OCI-LY1 (cell line): ENCODE measurements around the gene CD86.

ENCODE experiments used
- CTCF ChIP-seq: fragments of 200-600 bp; sonication (generic), shearing (Covaris generic); IDR thresholded peaks from 2 replicates; pipeline ENCODE4 v1.5.1; 2017; ENCODE audit warnings: mild to moderate bottlenecking, antibody characterized with exemption, low read length, moderate library complexity, mixed read lengths
- EZH2 ChIP-seq: fragments of 200-600 bp; sonication (generic), shearing (Covaris generic); IDR thresholded peaks from 2 replicates; pipeline ENCODE4 v1.8.0; 2017; ENCODE audit warnings: borderline replicate concordance, mixed run types, mild to moderate bottlenecking, antibody characterized with exemption, low read length, moderate library complexity, mixed read lengths

- no peak for TF ChIP-seq CTCF
- no peak for TF ChIP-seq EZH2
These were observed 96.3 kb downstream of the CD86 start for GRCh38 chr3:122151480-122151879.
